IMR-90 (cell line): Measurements from ENCODE around the gene TCF25. TPM values are rescaled to one million over a fixed set of nuclear protein-coding genes. Genes with fewer than 3 reads are reported as not detected.

ENCODE experiments used
- ATAC-seq: fragments of 200-7000 bp; cut with Tn5 transposase; 2 replicates; pipeline ENCODE4 v1.9.1; 2020; ENCODE audit warnings: low read depth, mild to moderate bottlenecking, moderate library complexity
- BruUV-seq: library from RNA; stranded (reverse); fragments of 400-500 nt; replicated peaks from 2 replicates; lab custom pipeline; 2021; lab: Mats Ljungman, UMichigan
- CTCF ChIA-PET: fragments of 300-600 bp; formaldehyde crosslinking; extraction: SDS; loops from one replicate; lab custom pipeline; 2021; ENCODE audit warnings: antibody characterized with exemption; lab: Yijun Ruan, JAX
- POLR2A ChIA-PET: fragments of 300-600 bp; sonication (Branson Sonifier 250); formaldehyde crosslinking; loops from one replicate; lab custom pipeline; 2022; ENCODE audit warnings: antibody characterized with exemption; ENCODE audit not compliant: unreplicated experiment; lab: Charles Lee
- DNase-seq: peaks from one replicate; pipeline ENCODE4 v3.0.0; 2013
- H2AFZ ChIP-seq: replicated peaks from 2 replicates; pipeline ENCODE3; 2013; ENCODE audit warnings: low read length, mild to moderate bottlenecking; ENCODE audit not compliant: poor library complexity
- H2AK5ac ChIP-seq: 2 replicates; pipeline ENCODE4 v1.6.1; 2013; ENCODE audit warnings: low read depth, low read length, inconsistent platforms
- H2AK9ac ChIP-seq: replicated peaks from 2 replicates; pipeline ENCODE3; 2013; ENCODE audit warnings: mild to moderate bottlenecking, low read depth, low read length, moderate library complexity; ENCODE audit not compliant: poor library complexity
- H2BK120ac ChIP-seq: 2 replicates; pipeline ENCODE4 v1.6.1; 2013; ENCODE audit warnings: low read depth, low read length, inconsistent platforms
- H2BK15ac ChIP-seq: 3 replicates; pipeline ENCODE4 v1.6.1; 2013; ENCODE audit warnings: low read depth, low read length, inconsistent platforms
- H2BK20ac ChIP-seq: 2 replicates; pipeline ENCODE4 v1.6.1; 2013; ENCODE audit warnings: low read depth, mild to moderate bottlenecking, inconsistent platforms, low read length, moderate library complexity
- H2BK5ac ChIP-seq: 2 replicates; pipeline ENCODE4 v1.6.1; 2013; ENCODE audit warnings: mild to moderate bottlenecking, low read depth, low read length, inconsistent platforms; ENCODE audit not compliant: poor library complexity, severe bottlenecking
- H3K14ac ChIP-seq: replicated peaks from 2 replicates; pipeline ENCODE4 v1.6.1; 2013; ENCODE audit warnings: low read depth, low read length, inconsistent platforms
- H3K18ac ChIP-seq: 2 replicates; pipeline ENCODE4 v1.6.1; 2013; ENCODE audit warnings: low read depth, low read length, control low read depth
- H3K23ac ChIP-seq: 2 replicates; pipeline ENCODE4 v1.6.1; 2013; ENCODE audit warnings: low read depth, low read length, inconsistent platforms
- H3K27ac ChIP-seq: 2 replicates; pipeline ENCODE4 v1.5.1; 2013; ENCODE audit warnings: mild to moderate bottlenecking, control low read depth, low read length; ENCODE audit not compliant: insufficient read depth
- H3K27me3 ChIP-seq: 2 replicates; pipeline ENCODE4 v1.6.1; 2013; ENCODE audit warnings: low read length; ENCODE audit not compliant: control insufficient read depth, insufficient read depth
- H3K36me3 ChIP-seq: 2 replicates; pipeline ENCODE4 v1.6.1; 2013; ENCODE audit warnings: low read length, mixed read lengths; ENCODE audit not compliant: control insufficient read depth, insufficient read depth
- H3K4ac ChIP-seq: 2 replicates; pipeline ENCODE4 v1.6.1; 2013; ENCODE audit warnings: low read depth, low read length, inconsistent platforms
- H3K4me1 ChIP-seq: 2 replicates; pipeline ENCODE4 v1.6.1; 2013; ENCODE audit warnings: low read length, mixed read lengths; ENCODE audit not compliant: control insufficient read depth, insufficient read depth
- H3K4me2 ChIP-seq: 2 replicates; pipeline ENCODE4 v1.6.1; 2013; ENCODE audit warnings: low read depth, mild to moderate bottlenecking, control low read depth, low read length, moderate library complexity
- H3K4me3 ChIP-seq: 2 replicates; pipeline ENCODE4 v1.5.1; 2013; ENCODE audit warnings: low read depth, mild to moderate bottlenecking, control low read depth, low read length, moderate library complexity; ENCODE audit not compliant: insufficient read depth
- H3K56ac ChIP-seq: 2 replicates; pipeline ENCODE4 v1.6.1; 2013; ENCODE audit warnings: low read length, inconsistent platforms; ENCODE audit not compliant: insufficient read depth; ENCODE audit errors: extremely low read depth
- H3K79me1 ChIP-seq, 2 experiments: 2 replicates each; pipeline ENCODE4 v1.6.1; 2013; ENCODE audit warnings: low read length in 2 of 2, inconsistent platforms in 1 of 2, low read depth in 1 of 2
- H3K9ac ChIP-seq: 2 replicates; pipeline ENCODE4 v1.6.1; 2013; ENCODE audit warnings: low read depth, low read length, control low read depth
- H3K9me1 ChIP-seq: 2 replicates; pipeline ENCODE4 v1.6.1; 2013; ENCODE audit warnings: low read length, inconsistent platforms; ENCODE audit not compliant: insufficient read depth
- H3K9me3 ChIP-seq: 2 replicates; pipeline ENCODE4 v1.6.1; 2013; ENCODE audit warnings: low read length; ENCODE audit not compliant: control insufficient read depth, insufficient read depth
- H4K20me1 ChIP-seq: 2 replicates; pipeline ENCODE4 v1.6.1; 2013; ENCODE audit warnings: low read length, inconsistent platforms; ENCODE audit not compliant: insufficient read depth
- H4K5ac ChIP-seq: 2 replicates; pipeline ENCODE4 v1.6.1; 2013; ENCODE audit warnings: mild to moderate bottlenecking, low read depth, low read length, control low read depth
- H4K8ac ChIP-seq, 2 experiments: 2 replicates each; pipeline ENCODE4 v1.6.1; 2013; ENCODE audit warnings: low read depth in 2 of 2, low read length in 2 of 2, control low read depth in 1 of 2, inconsistent platforms in 1 of 2
- H4K91ac ChIP-seq: 2 replicates; pipeline ENCODE4 v1.6.1; 2013; ENCODE audit warnings: low read depth, low read length, inconsistent platforms; ENCODE audit not compliant: insufficient read depth
- NFE2L2 ChIP-seq: fragments of 150-350 bp; IDR thresholded peaks from 2 replicates; pipeline ENCODE4 v1.6.1; 2016; ENCODE audit warnings: low read depth, mild to moderate bottlenecking, low read length
- WGBS, 2 experiments: methylation state at CpG; one replicate each; pipeline versions ENCODE4 v1.1.5 to v1.1.7; 2013; ENCODE audit warnings: missing lambda C conversion rate in 2 of 2; ENCODE audit not compliant: insufficient read length in 1 of 2; ENCODE audit errors: extremely low coverage in 2 of 2; 5-methylcytosine and 5-hydroxymethylcytosine counted together
- dilution Hi-C: fragments of 300-500 bp; cut with HindIII; formaldehyde crosslinking; loops from one replicate; pipeline ENCODE4 v1.14.3; 2018; ENCODE audit warnings: low sequenced_read_pairs; ENCODE audit not compliant: unreplicated experiment
- in situ Hi-C: fragments of 300-500 bp; cut with MboI; formaldehyde crosslinking; loops from 3 replicates; pipeline ENCODE4 v1.14.3; 2019; ENCODE audit warnings: low sequenced_read_pairs, inconsistent platforms, mixed read lengths
- intact Hi-C: fragments of 100-400 bp; cut with micrococcal nuclease; formaldehyde crosslinking; loops from 2 replicates; pipeline ENCODE4 v1.10.0; 2022
- polyA plus RNA-seq, 3 experiments: library from polyadenylated mRNA; depleted of rRNA; stranded (reverse); fragments of >200 nt; gene quantifications; 2 replicates each; pipeline ENCODE4 v1.2.3, GENCODE V29; 2012; ENCODE audit warnings: low replicate concordance in 1 of 3
- total RNA-seq: library from RNA; depleted of rRNA; stranded (reverse); fragments of >200 nt; gene quantifications from 2 replicates; pipeline ENCODE4 v1.2.3, GENCODE V29; 2012

Gene TCF25
- total and polyA plus RNA-seq, 2 of the 4 experiments (the other 2 are of a cell fraction) = 127 to 184 TPM

DNA sequence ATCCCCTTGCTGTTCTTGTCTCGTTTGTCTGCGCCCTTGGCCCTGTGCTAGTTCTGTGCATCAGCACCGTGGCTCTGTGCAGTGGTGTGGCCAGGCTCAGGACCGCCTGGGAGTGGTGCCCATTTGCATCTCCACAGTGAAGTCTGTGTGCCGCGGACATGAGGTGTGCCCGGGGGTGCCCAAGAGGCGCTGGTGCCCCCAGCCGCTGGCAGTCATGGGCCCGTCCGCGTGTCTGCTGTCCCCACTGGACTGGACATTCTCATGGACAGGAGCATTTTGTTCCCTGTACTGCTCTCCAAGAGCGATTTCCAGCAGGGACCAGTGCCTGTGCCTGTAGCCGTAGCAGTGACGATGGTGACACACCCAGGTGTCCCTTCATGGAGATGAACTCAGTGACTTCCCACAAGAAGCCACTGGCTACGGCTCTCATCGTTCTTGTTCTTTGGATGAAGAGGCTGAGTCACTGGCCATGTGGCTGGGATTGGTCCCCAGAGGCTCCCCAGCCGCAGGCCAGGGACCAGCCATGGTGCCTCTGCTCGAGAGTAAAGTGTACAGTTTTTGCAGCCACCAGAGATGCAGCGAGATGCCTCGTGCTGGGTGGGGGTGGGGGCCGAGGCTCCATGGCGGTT lies 32.2 kb downstream of the TCF25 start:
- Histone ChIP-seq H2BK20ac (no peak overlapping the region), H3K14ac (no peak overlapping the region), H3K9me3 (no peaks in the 10 kb centered on the region), H3K18ac (no peak overlapping the region), H2BK5ac (no peak overlapping the region), H4K5ac (no peak overlapping the region), H2BK15ac (no peak overlapping the region), H3K27me3 (no peaks in the 10 kb centered on the region), H3K27ac (no peak overlapping the region), H3K36me3 (peaks cover 68% of the 10 kb centered on the region), H3K9ac (no peak overlapping the region), H3K4me2 (no peak overlapping the region), H3K23ac (no peak overlapping the region), H3K9me1 (no peaks in the 10 kb centered on the region), H3K56ac (no peak overlapping the region), H2AFZ (no peak overlapping the region), H3K4me1 (no peaks in the 10 kb centered on the region), H3K4ac (no peak overlapping the region), H4K8ac (no peak overlapping the region), H3K79me1 (peaks cover 0 to 17% of the 10 kb centered on the region in 2 experiments; a peak in 2 of 4 replicates), H2BK120ac (no peak overlapping the region), H2AK9ac (no peak overlapping the region), H4K20me1 (peaks cover 3% of the 10 kb centered on the region), H4K91ac (no peak overlapping the region), H3K4me3 (no peak overlapping the region), H2AK5ac (no peak overlapping the region)
- in situ Hi-C loops = no loop called here
- no TSS peak for BruUV-seq
- TF ChIP-seq NFE2L2 = no peak
- intact Hi-C loops = no loop called here
- 98% methylated on average over 15 of the region's 23 CpGs; no CpG with 5 or more reads in 1 of the 2 experiments for WGBS, 2 experiments
- POLR2A ChIA-PET = no interaction called here
- ATAC-seq = no peak
- CTCF ChIA-PET = no interaction called here
- dilution Hi-C loops = no loop called here
- DNase-seq = no peak
